Esophagus muscularis mucosa (tissue), 4 donors: ENCODE results near the gene PRR15L. TPM values are rescaled to one million over a fixed set of nuclear protein-coding genes. Genes with fewer than 3 reads are reported as not detected.
A peak's percentile ranks its signal among the peaks of the same experiment; 100 is the strongest.

Experiments used
- DNase-seq: peaks from one replicate; pipeline ENCODE4 v3.0.0-alpha.2; 2017; ENCODE audit errors: extremely low spot score
- H3K27ac ChIP-seq, 4 donors: fragments of 200-600 bp; sonication (generic); replicated peaks in 1 of 4; 1 replicate in 3 of 4; 2 replicates in 1 of 4; pipeline ENCODE4 v1.5.1; 2016 to 2019; ENCODE audit warnings: mild to moderate bottlenecking in 1 of 4
- H3K27me3 ChIP-seq, 4 donors: fragments of 200-600 bp; sonication (generic); one replicate each; pipeline versions ENCODE4 v1.5.1 to v1.6.0; 2016 to 2019
- H3K36me3 ChIP-seq, 4 donors: fragments of 200-600 bp; sonication (generic); one replicate each; pipeline ENCODE4 v1.5.1; 2016 to 2019
- H3K4me1 ChIP-seq, 4 donors: fragments of 200-600 bp; sonication (generic); one replicate each; pipeline ENCODE4 v1.5.1; 2016 to 2019
- H3K4me3 ChIP-seq, 4 donors: fragments of 200-600 bp; sonication (generic); 1 replicate in 2 of 4; 2 replicates in 2 of 4; pipeline ENCODE4 v1.5.1; 2016 to 2019; ENCODE audit warnings: mild to moderate bottlenecking in 4 of 4, moderate library complexity in 1 of 4
- H3K9me3 ChIP-seq, 4 donors: fragments of 200-600 bp; sonication (generic); 1 replicate in 3 of 4; 2 replicates in 1 of 4; pipeline ENCODE4 v1.5.1; 2016 to 2019
- EP300 ChIP-seq: sonication (generic); formaldehyde crosslinking; IDR thresholded peaks from one replicate; pipeline ENCODE4 v1.6.1; 2017; ENCODE audit warnings: antibody characterized with exemption
- POLR2A ChIP-seq: fragments of 450-650 bp; IDR thresholded peaks from one replicate; pipeline ENCODE4 v1.6.1; 2017; ENCODE audit warnings: antibody characterized with exemption, moderate library complexity, mild to moderate bottlenecking, low read depth
- POLR2AphosphoS5 ChIP-seq, 2 donors: sonication (generic); formaldehyde crosslinking; IDR thresholded peaks; one replicate each; pipeline ENCODE4 v1.6.1; 2017; ENCODE audit warnings: antibody characterized with exemption in 2 of 2
- WGBS: methylation state at CpG from one replicate; pipeline ENCODE4 v1.1.5; 2018; 5-methylcytosine and 5-hydroxymethylcytosine counted together
- intact Hi-C: fragments of 100-400 bp; cut with DNase I; formaldehyde crosslinking; loops from one replicate; pipeline ENCODE4 v1.15.1; 2023
- total RNA-seq, 4 donors: library from RNA; depleted of rRNA; stranded (reverse); fragments of >200 nt; gene quantifications; one replicate each; pipeline versions ENCODE4 v1.1.0 to v1.2.1, GENCODE V29; 2016
- TF ChIP-seq, protein P1 (sequence below), 3 experiments: fragments of 200-600 bp in 2 of 3; fragments of 450-650 bp in 1 of 3; sonication (generic) in 2 of 3; IDR thresholded peaks; one replicate each; pipeline ENCODE4 v1.5.1; 2017 to 2019; ENCODE audit warnings: antibody characterized with exemption in 3 of 3, mild to moderate bottlenecking in 2 of 3, moderate library complexity in 1 of 3

Gene PRR15L
- total RNA-seq, 4 donors from 2014 or later: not detected

DNA sequence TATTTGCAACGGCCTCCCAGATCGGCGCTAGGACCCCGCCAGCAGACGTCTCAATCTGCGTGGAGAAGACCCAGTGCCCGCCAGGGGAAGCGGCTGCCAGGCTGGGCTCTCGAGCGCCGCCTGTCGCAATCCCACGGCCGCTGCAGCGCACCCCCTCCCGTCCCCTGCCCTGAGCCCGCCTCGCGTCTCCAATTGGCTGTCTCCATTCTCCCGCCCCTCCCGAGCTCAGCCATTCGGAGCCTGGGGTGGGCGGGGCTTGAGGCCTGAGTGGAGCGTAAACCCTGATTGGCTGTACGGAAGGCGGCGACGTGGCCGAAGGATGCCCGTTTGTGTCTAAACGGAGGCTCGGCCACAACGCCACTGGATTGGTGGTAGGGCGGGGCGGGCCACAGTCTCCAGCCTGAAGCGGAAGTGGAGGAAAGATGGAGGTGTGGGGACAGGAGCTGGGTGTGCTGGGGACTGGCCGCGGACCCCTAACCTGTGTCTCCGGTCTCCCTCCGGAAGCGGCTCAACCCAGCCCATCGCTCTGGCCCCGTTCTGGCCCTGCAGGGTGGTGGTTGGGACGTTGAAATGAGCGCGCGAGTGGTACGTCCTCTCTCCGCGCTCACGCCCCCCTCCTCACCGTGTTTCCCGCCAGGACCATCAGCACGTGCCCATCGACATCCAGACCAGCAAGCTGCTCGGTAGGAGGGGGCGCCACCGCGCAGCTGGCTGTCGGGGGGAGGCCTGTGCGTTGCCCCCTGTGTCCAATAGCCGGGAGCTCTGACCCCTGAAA is 13.2 kb upstream of the PRR15L start, which contains the start of gene CDK5RAP3:
CDK5RAP3 (plus strand) TSS at position 389 of the 775 bp plus-strand sequence; CDS start at position 423, 34 bp downstream.
- intact Hi-C loops: loop anchor here (2.0 to 10.0 kb wide), 3 partner anchors 22 to 126 kb away; partner anchors contain the start of genes SCRN2 and SP2
- Histone ChIP-seq H3K36me3 (peaks cover 16 to 27% (median 25%) of the 10 kb centered on the region in 4 donors), H3K9me3 (no peaks in the 10 kb centered on the region), H3K27me3 (peaks cover 0 to 9% (median 0%) of the 10 kb centered on the region in 4 donors), H3K27ac (peak within 1 kb of the TSS; percentile 80 to 89 (median 84)), H3K4me1 (peaks cover 7 to 28% (median 21%) of the 10 kb centered on the region in 4 donors), H3K4me3 (peak within 1 kb of the TSS; percentile 71 to 95 (median 87))
- TF ChIP-seq, protein P1, sequence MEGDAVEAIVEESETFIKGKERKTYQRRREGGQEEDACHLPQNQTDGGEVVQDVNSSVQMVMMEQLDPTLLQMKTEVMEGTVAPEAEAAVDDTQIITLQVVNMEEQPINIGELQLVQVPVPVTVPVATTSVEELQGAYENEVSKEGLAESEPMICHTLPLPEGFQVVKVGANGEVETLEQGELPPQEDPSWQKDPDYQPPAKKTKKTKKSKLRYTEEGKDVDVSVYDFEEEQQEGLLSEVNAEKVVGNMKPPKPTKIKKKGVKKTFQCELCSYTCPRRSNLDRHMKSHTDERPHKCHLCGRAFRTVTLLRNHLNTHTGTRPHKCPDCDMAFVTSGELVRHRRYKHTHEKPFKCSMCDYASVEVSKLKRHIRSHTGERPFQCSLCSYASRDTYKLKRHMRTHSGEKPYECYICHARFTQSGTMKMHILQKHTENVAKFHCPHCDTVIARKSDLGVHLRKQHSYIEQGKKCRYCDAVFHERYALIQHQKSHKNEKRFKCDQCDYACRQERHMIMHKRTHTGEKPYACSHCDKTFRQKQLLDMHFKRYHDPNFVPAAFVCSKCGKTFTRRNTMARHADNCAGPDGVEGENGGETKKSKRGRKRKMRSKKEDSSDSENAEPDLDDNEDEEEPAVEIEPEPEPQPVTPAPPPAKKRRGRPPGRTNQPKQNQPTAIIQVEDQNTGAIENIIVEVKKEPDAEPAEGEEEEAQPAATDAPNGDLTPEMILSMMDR (IDR thresholded peaks at IDR 0.05): peak; percentile 92 to 100 (median 96)
- TF ChIP-seq EP300 (no peak), POLR2AphosphoS5 (IDR thresholded peaks at IDR 0.05) (peak; percentile 89 to 90)
- peak; percentile 100 for DNase-seq
- WGBS: under 1% methylated on average over 19 of the region's 62 CpGs

DNA sequence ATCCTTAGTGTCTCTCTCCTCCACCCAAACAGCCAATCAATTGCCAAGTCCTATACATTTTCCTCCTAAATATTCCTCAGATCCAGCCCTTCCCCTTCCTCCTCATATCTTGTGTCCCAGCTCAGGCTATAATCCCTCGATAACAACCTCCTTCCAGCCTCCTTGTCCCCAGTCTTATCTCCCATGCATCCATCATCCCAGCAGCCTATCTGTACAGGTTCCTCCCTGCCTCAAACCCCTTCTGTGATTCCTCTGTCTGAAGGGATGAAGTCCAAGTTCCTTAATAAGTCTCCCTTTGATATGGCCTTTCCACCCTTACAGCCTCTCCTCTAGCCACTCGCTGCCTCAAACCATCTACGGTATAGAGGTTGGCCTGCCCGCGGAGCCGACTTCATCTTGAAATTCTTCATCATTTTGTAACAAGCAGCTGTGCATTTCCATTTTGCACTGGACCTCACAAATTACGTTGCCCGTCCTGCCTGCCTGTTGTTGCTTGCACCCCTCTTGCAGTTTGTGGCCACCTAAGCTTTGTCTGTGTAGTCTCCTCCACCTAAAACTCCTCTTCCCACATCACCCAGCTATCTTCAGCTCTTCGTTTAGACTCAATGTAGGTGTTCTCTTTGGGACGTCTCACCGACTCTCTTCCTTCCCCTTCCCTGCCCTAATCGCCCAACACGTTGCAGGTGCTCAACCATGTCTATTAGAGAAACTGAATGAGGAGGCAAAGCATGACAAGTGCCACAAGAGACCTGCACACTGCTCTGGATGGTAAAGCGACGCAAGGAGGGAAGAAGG is 12.4 kb upstream of the PRR15L start:
- TF ChIP-seq POLR2AphosphoS5 (IDR thresholded peaks at IDR 0.05): no peak
- no peak for TF ChIP-seq EP300
- no peak for TF ChIP-seq POLR2A
- TF ChIP-seq, protein P1 (IDR thresholded peaks at IDR 0.05): no peak
- Histone ChIP-seq H3K27me3 (peaks cover 0 to 9% (median 0%) of the 10 kb centered on the region in 4 donors), H3K9me3 (no peaks in the 10 kb centered on the region), H3K27ac (peak overlapping the region in 1 of 4 donors; percentile 2), H3K4me3 (peak overlapping the region; percentile 71 to 95 (median 87)), H3K4me1 (peaks cover 7 to 28% (median 21%) of the 10 kb centered on the region in 4 donors), H3K36me3 (peaks cover 8 to 19% (median 18%) of the 10 kb centered on the region in 4 donors)
- intact Hi-C loops: loop anchor here (2.0 to 10.0 kb wide), 3 partner anchors 21 to 125 kb away; partner anchors contain the start of genes SCRN2 and SP2
- 49% methylated on average over 15 of the region's 15 CpGs for WGBS
- no peak for DNase-seq

DNA sequence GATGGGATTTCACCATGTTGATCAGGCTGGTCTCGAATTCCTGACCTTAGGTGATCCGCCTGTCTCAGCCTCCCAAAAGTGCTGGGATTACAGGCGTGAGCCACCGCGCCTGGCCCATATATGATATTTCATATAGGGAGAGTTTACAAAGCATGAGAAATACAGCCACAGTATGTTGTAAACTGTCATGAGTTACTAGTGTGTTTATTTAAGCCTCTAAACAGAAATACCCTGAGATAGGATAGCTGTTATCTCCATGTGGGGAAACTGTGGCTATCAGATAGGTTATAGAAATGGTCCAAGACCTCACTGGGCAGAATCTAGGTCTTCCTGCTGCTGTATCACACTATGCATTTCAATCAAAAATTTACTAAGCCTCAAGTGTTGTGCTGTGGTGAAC is 11.2 kb upstream of the PRR15L start:
- peaks cover 7 to 28% (median 21%) of the 10 kb centered on the region in 4 donors for H3K4me1 ChIP-seq
- DNase-seq: no peak
- intact Hi-C loops: no loop called here
- TF ChIP-seq EP300: no peak
- TF ChIP-seq POLR2A: no peak
- TF ChIP-seq POLR2AphosphoS5 (IDR thresholded peaks at IDR 0.05): no peak
- TF ChIP-seq, protein P1 (IDR thresholded peaks at IDR 0.05): no peak
- H3K9me3 ChIP-seq: no peaks in the 10 kb centered on the region
- H3K27ac ChIP-seq: no peak overlapping the region
- H3K4me3 ChIP-seq: no peak overlapping the region
- peaks cover 0 to 6% (median 5%) of the 10 kb centered on the region in 4 donors for H3K36me3 ChIP-seq
- H3K27me3 ChIP-seq: peaks cover 0 to 9% (median 0%) of the 10 kb centered on the region in 4 donors
- WGBS: 86% methylated on average over 5 of the region's 5 CpGs

DNA sequence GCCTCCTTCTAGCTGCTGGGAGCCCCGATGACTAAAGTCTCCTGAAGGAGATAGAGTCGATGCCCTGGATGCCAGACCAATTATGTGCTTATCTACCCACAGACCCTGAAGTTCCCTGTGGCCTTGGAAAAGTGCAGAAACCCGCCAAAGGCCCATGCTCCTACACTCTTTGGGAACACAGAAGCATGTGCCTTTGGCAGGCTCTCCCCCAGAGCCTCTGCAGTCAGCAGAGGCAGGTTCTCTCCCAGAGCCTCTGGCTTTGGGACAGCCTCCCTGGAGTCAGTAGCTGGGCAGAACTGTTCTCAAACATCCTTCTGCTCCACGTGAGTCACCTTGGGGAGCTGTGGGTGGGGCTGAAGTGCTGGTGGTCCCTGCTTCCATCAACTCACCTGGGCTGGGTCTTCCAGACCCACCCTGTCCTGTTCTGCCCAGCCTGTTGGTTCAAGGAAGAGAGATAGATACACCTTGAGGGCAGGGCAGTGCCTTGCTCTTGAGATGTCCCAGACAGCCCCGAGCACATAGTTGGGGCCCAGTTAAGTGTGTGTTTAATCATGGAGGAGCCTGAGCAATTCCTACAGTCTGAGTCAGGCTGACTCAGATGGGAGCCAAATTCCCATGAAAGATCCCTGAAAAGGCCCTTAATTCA is 10.0 kb upstream of the PRR15L start:
- Histone ChIP-seq H3K9me3 (no peaks in the 10 kb centered on the region), H3K36me3 (no peaks in the 10 kb centered on the region), H3K27ac (no peak overlapping the region), H3K4me3 (no peak overlapping the region), H3K27me3 (peaks cover 0 to 9% (median 0%) of the 10 kb centered on the region in 4 donors), H3K4me1 (peaks cover 7 to 26% (median 21%) of the 10 kb centered on the region in 4 donors)
- intact Hi-C loops: no loop called here
- 67% methylated on average over 3 of the region's 5 CpGs for WGBS
- no peak for DNase-seq
- no peak for TF ChIP-seq POLR2A
- TF ChIP-seq POLR2AphosphoS5 (IDR thresholded peaks at IDR 0.05): no peak
- TF ChIP-seq EP300: no peak
- TF ChIP-seq, protein P1 (IDR thresholded peaks at IDR 0.05): no peak
